H9 (cell line): ENCODE results near the gene UQCRFS1. TPM values are rescaled to one million over a fixed set of nuclear protein-coding genes. Genes with fewer than 3 reads are reported as not detected.
A peak's percentile ranks its signal among the peaks of the same experiment; 100 is the strongest.

Experiments used
- DNase-seq: peaks from one replicate; pipeline ENCODE4 v3.0.0-alpha.2; 2017
- H2AFZ ChIP-seq: one replicate; pipeline ENCODE4 v1.6.1; 2013; ENCODE audit warnings: mild to moderate bottlenecking, low read length, control low read depth, moderate library complexity
- H2AK5ac ChIP-seq: 2 replicates; pipeline ENCODE4 v1.6.1; 2013; ENCODE audit warnings: low read length, control low read depth, mixed read lengths; ENCODE audit not compliant: insufficient read length
- H2BK120ac ChIP-seq: one replicate; pipeline ENCODE4 v1.6.1; 2013; ENCODE audit warnings: low read depth, mild to moderate bottlenecking, low read length, control low read depth, inconsistent platforms; ENCODE audit not compliant: poor library complexity, severe bottlenecking
- H2BK12ac ChIP-seq: 2 replicates; pipeline ENCODE4 v1.6.1; 2013; ENCODE audit warnings: low read length, control low read depth, mixed read lengths, low read depth; ENCODE audit not compliant: insufficient read length
- H2BK15ac ChIP-seq: 2 replicates; pipeline ENCODE4 v1.6.1; 2013; ENCODE audit warnings: low read depth, low read length, control low read depth
- H2BK20ac ChIP-seq: one replicate; pipeline ENCODE4 v1.6.1; 2013; ENCODE audit warnings: low read depth, mild to moderate bottlenecking, low read length, control low read depth, inconsistent platforms; ENCODE audit not compliant: poor library complexity, severe bottlenecking
- H2BK5ac ChIP-seq: 2 replicates; pipeline ENCODE4 v1.6.1; 2013; ENCODE audit warnings: low read length, control low read depth, mixed read lengths; ENCODE audit not compliant: insufficient read length
- H3K14ac ChIP-seq: 2 replicates; pipeline ENCODE4 v1.6.1; 2013; ENCODE audit warnings: low read length, control low read depth; ENCODE audit not compliant: insufficient read depth
- H3K18ac ChIP-seq: 2 replicates; pipeline ENCODE4 v1.6.1; 2013; ENCODE audit warnings: low read depth, mild to moderate bottlenecking, mixed read lengths, low read length, control low read depth; ENCODE audit not compliant: insufficient read length
- H3K23ac ChIP-seq: 2 replicates; pipeline ENCODE4 v1.6.1; 2013; ENCODE audit warnings: low read length, control low read depth, mixed read lengths, low read depth; ENCODE audit not compliant: insufficient read length
- H3K23me2 ChIP-seq: 2 replicates; pipeline ENCODE4 v1.6.1; 2013; ENCODE audit warnings: low read depth, mild to moderate bottlenecking, mixed read lengths, low read length, control low read depth; ENCODE audit not compliant: insufficient read length, poor library complexity, severe bottlenecking
- H3K27ac ChIP-seq: 2 replicates; pipeline ENCODE4 v1.5.1; 2013; ENCODE audit warnings: low read length, control low read depth, mixed read lengths, low read depth; ENCODE audit not compliant: insufficient read length
- H3K27me3 ChIP-seq: 2 replicates; pipeline ENCODE4 v1.6.1; 2013; ENCODE audit warnings: low read length, control low read depth, inconsistent platforms; ENCODE audit not compliant: insufficient read depth
- H3K4ac ChIP-seq: 2 replicates; pipeline ENCODE4 v1.6.1; 2013; ENCODE audit warnings: low read depth, mild to moderate bottlenecking, control low read depth, inconsistent platforms, low read length, moderate library complexity
- H3K4me1 ChIP-seq: 2 replicates; pipeline ENCODE4 v1.6.1; 2013; ENCODE audit warnings: low read length, control low read depth, inconsistent platforms; ENCODE audit not compliant: insufficient read depth
- H3K4me2 ChIP-seq: 2 replicates; pipeline ENCODE4 v1.6.1; 2013; ENCODE audit warnings: low read length, control low read depth, mixed read lengths; ENCODE audit not compliant: insufficient read length, insufficient read depth
- H3K56ac ChIP-seq: 2 replicates; pipeline ENCODE4 v1.6.1; 2013; ENCODE audit warnings: low read depth, mild to moderate bottlenecking, mixed read lengths, low read length, control low read depth; ENCODE audit not compliant: insufficient read length
- H3K79me1 ChIP-seq: 2 replicates; pipeline ENCODE4 v1.6.1; 2013; ENCODE audit warnings: low read depth, mild to moderate bottlenecking, moderate library complexity, low read length, control low read depth, inconsistent platforms; ENCODE audit not compliant: insufficient read depth, poor library complexity, severe bottlenecking
- H3K79me2 ChIP-seq: 2 replicates; pipeline ENCODE4 v1.6.1; 2013; ENCODE audit warnings: low read length, control low read depth, inconsistent platforms; ENCODE audit not compliant: insufficient read depth
- H3K9ac ChIP-seq: 2 replicates; pipeline ENCODE4 v1.6.1; 2013; ENCODE audit warnings: low read length, control low read depth, mixed read lengths; ENCODE audit not compliant: insufficient read length; ENCODE audit errors: extremely low read depth
- H3K9me3 ChIP-seq: one replicate; pipeline ENCODE4 v1.6.1; 2013; ENCODE audit warnings: low read depth, low read length, inconsistent platforms; ENCODE audit not compliant: control insufficient read depth
- H3T11ph ChIP-seq: one replicate; pipeline ENCODE4 v1.6.1; 2013; ENCODE audit warnings: mild to moderate bottlenecking, low read length, control low read depth, inconsistent platforms
- H4K20me1 ChIP-seq: one replicate; pipeline ENCODE4 v1.6.1; 2013; ENCODE audit not compliant: control insufficient read depth, insufficient read length, insufficient read depth
- H4K5ac ChIP-seq: 2 replicates; pipeline ENCODE4 v1.6.1; 2013; ENCODE audit warnings: low read depth, mild to moderate bottlenecking, mixed read lengths, low read length, control low read depth; ENCODE audit not compliant: insufficient read length
- H4K8ac ChIP-seq: replicated peaks from 2 replicates; pipeline ENCODE4 v1.6.1; 2013; ENCODE audit warnings: low read length, control low read depth, mixed read lengths, low read depth; ENCODE audit not compliant: insufficient read length
- H4K91ac ChIP-seq: 2 replicates; pipeline ENCODE4 v1.6.1; 2013; ENCODE audit warnings: low read depth, mild to moderate bottlenecking, moderate library complexity, mixed read lengths, low read length, control low read depth; ENCODE audit not compliant: insufficient read length
- H3K27ac Mint-ChIP-seq, 3 experiments: 2 replicates in 2 of 3; 3 replicates in 1 of 3; pipeline ENCODE4 v1.8.0; 2020 to 2021; ENCODE audit warnings: mixed read lengths in 3 of 3, mild to moderate bottlenecking in 1 of 3, moderate library complexity in 1 of 3
- H3K27me3 Mint-ChIP-seq: 2 replicates; pipeline ENCODE4 v1.8.0; 2021; ENCODE audit warnings: low read depth, mild to moderate bottlenecking, moderate library complexity, mixed read lengths
- H3K36me3 Mint-ChIP-seq, 3 experiments: 2 replicates in 2 of 3; 3 replicates in 1 of 3; pipeline ENCODE4 v1.8.0; 2020 to 2021; ENCODE audit warnings: low read depth in 3 of 3, mixed read lengths in 3 of 3; ENCODE audit not compliant: insufficient read depth in 1 of 3
- H3K4me1 Mint-ChIP-seq, 2 experiments: 2 replicates each; pipeline ENCODE4 v1.8.0; 2020; ENCODE audit warnings: mixed read lengths in 2 of 2
- H3K4me3 Mint-ChIP-seq, 2 experiments: 2 replicates in 1 of 2; 3 replicates in 1 of 2; pipeline ENCODE4 v1.8.0; 2020 to 2021; ENCODE audit warnings: mild to moderate bottlenecking in 2 of 2, mixed read lengths in 2 of 2, moderate library complexity in 1 of 2
- H3K9me3 Mint-ChIP-seq, 2 experiments: 2 replicates in 1 of 2; 3 replicates in 1 of 2; pipeline ENCODE4 v1.8.0; 2020; ENCODE audit warnings: mild to moderate bottlenecking in 2 of 2, mixed read lengths in 2 of 2, moderate library complexity in 1 of 2
- WGBS: extraction: QIAGEN DNeasy Blood & Tissue Kit; methylation state at CpG from one replicate; pipeline ENCODE4 v1.1.7; 2013; ENCODE audit warnings: missing lambda C conversion rate, low lambda C conversion rate, mixed read lengths; ENCODE audit not compliant: insufficient read length; ENCODE audit errors: extremely low coverage; 5-methylcytosine and 5-hydroxymethylcytosine counted together
- total RNA-seq: library from RNA; stranded (reverse); gene quantifications from 2 replicates; pipeline ENCODE4 v1.2.1, GENCODE V29; 2021
- TF ChIP-seq, protein P1 (sequence below): fragments of 200-600 bp; sonication (generic); conservative IDR thresholded peaks from 3 replicates; pipeline ENCODE4 v1.8.0; 2021; ENCODE audit warnings: antibody characterized with exemption, mild to moderate bottlenecking

The UQCRFS1 gene
- total RNA-seq, 1 experiment from 2014 or later, result 46.1 TPM

DNA sequence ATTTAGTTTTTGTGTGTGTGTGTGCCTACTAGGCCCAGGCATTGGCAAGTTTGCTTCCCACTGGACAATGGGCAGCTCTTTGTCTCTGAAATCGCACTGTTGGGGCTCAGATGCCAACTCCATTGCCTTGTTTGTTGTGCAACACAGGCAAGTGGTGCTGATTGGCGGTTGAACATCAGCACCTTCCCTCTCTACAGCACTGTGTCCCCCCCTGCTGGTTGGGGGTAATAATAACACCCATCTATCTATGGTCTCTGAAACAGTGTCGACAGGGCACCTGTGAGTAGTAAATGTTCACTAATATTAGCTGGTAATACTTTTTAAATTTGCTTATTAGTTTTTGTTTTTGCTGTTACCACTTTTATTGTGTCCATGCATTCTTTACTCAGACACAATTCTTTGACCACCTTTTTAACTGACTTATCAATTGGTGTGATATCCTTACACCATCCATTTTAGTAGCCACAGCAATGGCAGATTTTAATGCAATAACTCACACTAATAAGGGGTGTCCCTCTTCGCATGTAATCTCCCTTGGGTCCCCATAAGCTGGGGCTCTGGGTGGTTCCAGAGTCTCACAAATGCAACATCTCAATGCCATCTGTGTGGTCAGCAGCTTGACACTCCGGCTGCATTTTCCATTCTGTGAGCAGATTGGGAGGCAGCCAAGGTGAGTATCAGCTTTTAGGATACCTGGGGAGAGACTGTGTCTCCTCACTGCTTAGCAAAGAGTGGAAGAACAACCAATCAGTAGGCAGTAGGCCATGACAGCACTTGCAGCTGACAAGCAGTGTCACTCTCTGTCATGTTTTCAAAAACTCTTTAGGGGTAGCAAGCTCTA is 47.7 kb upstream of the UQCRFS1 start:
- Histone ChIP-seq H2BK120ac (no peak overlapping the region), H4K5ac (no peak overlapping the region), H3K79me1 (no peaks in the 10 kb centered on the region), H3K4ac (no peak overlapping the region), H3T11ph (no peak overlapping the region), H2BK5ac (no peak overlapping the region), H4K8ac (no peak overlapping the region), H3K18ac (no peak overlapping the region), H3K23me2 (no peaks in the 10 kb centered on the region), H3K4me2 (no peak overlapping the region), H2AFZ (no peak overlapping the region), H3K9me3 (peaks cover 6% of the 10 kb centered on the region), H3K56ac (no peak overlapping the region), H3K27ac (no peak overlapping the region), H3K23ac (no peak overlapping the region), H2BK20ac (no peak overlapping the region), H2BK12ac (no peak overlapping the region), H3K27me3 (no peaks in the 10 kb centered on the region), H2AK5ac (no peak overlapping the region), H3K4me1 (no peaks in the 10 kb centered on the region), H4K91ac (no peak overlapping the region), H4K20me1 (no peaks in the 10 kb centered on the region), H2BK15ac (no peak overlapping the region), H3K14ac (no peak overlapping the region), H3K9ac (no peak overlapping the region), H3K79me2 (no peaks in the 10 kb centered on the region)
- peak; percentile 69 for DNase-seq
- Mint-ChIP-seq H3K4me3 (no peak overlapping the region), H3K36me3 (peaks cover 4 to 10% (median 10%) of the 10 kb centered on the region in 3 experiments; a peak in 4 of 7 replicates), H3K27me3 (peaks cover 6% of the 10 kb centered on the region), H3K27ac (no peak overlapping the region), H3K4me1 (peaks cover 2 to 3% of the 10 kb centered on the region in 2 experiments; a peak in 2 of 4 replicates), H3K9me3 (peaks cover 8 to 11% of the 10 kb centered on the region in 2 experiments)
- WGBS, result no CpG with 5 or more reads among the region's 5 CpGs
- TF ChIP-seq, protein P1, sequence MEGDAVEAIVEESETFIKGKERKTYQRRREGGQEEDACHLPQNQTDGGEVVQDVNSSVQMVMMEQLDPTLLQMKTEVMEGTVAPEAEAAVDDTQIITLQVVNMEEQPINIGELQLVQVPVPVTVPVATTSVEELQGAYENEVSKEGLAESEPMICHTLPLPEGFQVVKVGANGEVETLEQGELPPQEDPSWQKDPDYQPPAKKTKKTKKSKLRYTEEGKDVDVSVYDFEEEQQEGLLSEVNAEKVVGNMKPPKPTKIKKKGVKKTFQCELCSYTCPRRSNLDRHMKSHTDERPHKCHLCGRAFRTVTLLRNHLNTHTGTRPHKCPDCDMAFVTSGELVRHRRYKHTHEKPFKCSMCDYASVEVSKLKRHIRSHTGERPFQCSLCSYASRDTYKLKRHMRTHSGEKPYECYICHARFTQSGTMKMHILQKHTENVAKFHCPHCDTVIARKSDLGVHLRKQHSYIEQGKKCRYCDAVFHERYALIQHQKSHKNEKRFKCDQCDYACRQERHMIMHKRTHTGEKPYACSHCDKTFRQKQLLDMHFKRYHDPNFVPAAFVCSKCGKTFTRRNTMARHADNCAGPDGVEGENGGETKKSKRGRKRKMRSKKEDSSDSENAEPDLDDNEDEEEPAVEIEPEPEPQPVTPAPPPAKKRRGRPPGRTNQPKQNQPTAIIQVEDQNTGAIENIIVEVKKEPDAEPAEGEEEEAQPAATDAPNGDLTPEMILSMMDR, result peak; percentile 81
